Neutrophil (primary cell): ENCODE results near the gene GTPBP2.

Source experiments
- H3K27ac ChIP-seq: fragments of 200-600 bp; sonication (generic); 2 replicates; pipeline ENCODE4 v1.5.1; 2016; ENCODE audit warnings: mild to moderate bottlenecking, moderate library complexity
- H3K27me3 ChIP-seq: fragments of 200-600 bp; sonication (generic); 2 replicates; pipeline ENCODE4 v1.6.0; 2016; ENCODE audit warnings: mild to moderate bottlenecking
- H3K36me3 ChIP-seq: fragments of 200-600 bp; sonication (generic); 2 replicates; pipeline ENCODE4 v1.5.1; 2017
- H3K4me1 ChIP-seq, 2 experiments: fragments of 200-600 bp in 1 of 2; sonication (generic) in 1 of 2; 1 replicate in 1 of 2; 2 replicates in 1 of 2; pipeline versions ENCODE4 v1.5.1 to v1.6.1; 2013 to 2016; ENCODE audit warnings: low read depth in 1 of 2, low read length in 1 of 2, mild to moderate bottlenecking in 1 of 2, moderate library complexity in 1 of 2; ENCODE audit not compliant: control insufficient read depth in 1 of 2, insufficient read depth in 1 of 2
- H3K4me3 ChIP-seq, 2 experiments: fragments of 200-600 bp in 1 of 2; sonication (generic) in 1 of 2; 1 replicate in 1 of 2; 2 replicates in 1 of 2; pipeline ENCODE4 v1.5.1; 2013 to 2016; ENCODE audit warnings: low read depth in 1 of 2, low read length in 1 of 2, mild to moderate bottlenecking in 1 of 2, moderate library complexity in 1 of 2
- H3K9me3 ChIP-seq: fragments of 200-600 bp; sonication (generic); 2 replicates; pipeline ENCODE4 v1.5.1; 2016
- CTCF ChIP-seq: fragments of 200-600 bp; sonication (generic); IDR thresholded peaks from 2 replicates; pipeline ENCODE4 v1.5.1; 2016; ENCODE audit warnings: antibody characterized with exemption

Gene GTPBP2

GRCh38 chr6:43674291-43674690 lies 45.2 kb upstream of the GTPBP2 start:
- Histone ChIP-seq H3K4me3 (no peak overlapping the region), H3K27ac (no peak overlapping the region), H3K9me3 (no peaks in the 10 kb centered on the region), H3K36me3 (peaks cover 99% of the 10 kb centered on the region), H3K27me3 (no peaks in the 10 kb centered on the region), H3K4me1 (peaks cover 14 to 17% of the 10 kb centered on the region in 2 experiments)
- TF ChIP-seq CTCF: no peak

GRCh38 chr6:43673444-43674084 lies 44.5 kb upstream of the GTPBP2 start:
- Histone ChIP-seq H3K9me3 (no peaks in the 10 kb centered on the region), H3K27ac (no peak overlapping the region), H3K27me3 (peaks cover under 1% of the 10 kb centered on the region), H3K4me1 (peaks cover 14 to 17% of the 10 kb centered on the region in 2 experiments), H3K4me3 (no peak overlapping the region), H3K36me3 (peaks cover 98% of the 10 kb centered on the region)
- TF ChIP-seq CTCF: no peak

- Histone ChIP-seq H3K36me3 (peaks cover 83% of the 10 kb centered on the region), H3K4me3 (no peak overlapping the region), H3K4me1 (peaks cover 19 to 20% of the 10 kb centered on the region in 2 experiments), H3K9me3 (no peaks in the 10 kb centered on the region), H3K27ac (no peak overlapping the region), H3K27me3 (peaks cover 14% of the 10 kb centered on the region)
- no peak for TF ChIP-seq CTCF
Measured at GRCh38 chr6:43671801-43672690, 43.0 kb upstream of the GTPBP2 start.

GRCh38 chr6:43671011-43671800 lies 42.1 kb upstream of the GTPBP2 start:
- H3K36me3 ChIP-seq: peaks cover 74% of the 10 kb centered on the region
- peaks cover 16% of the 10 kb centered on the region for H3K27me3 ChIP-seq
- H3K4me3 ChIP-seq: no peak overlapping the region
- no peak overlapping the region for H3K27ac ChIP-seq
- no peaks in the 10 kb centered on the region for H3K9me3 ChIP-seq
- peaks cover 20% of the 10 kb centered on the region in 2 experiments for H3K4me1 ChIP-seq
- TF ChIP-seq CTCF: no peak

- H3K27me3 ChIP-seq: peaks cover 20% of the 10 kb centered on the region
- no peak for TF ChIP-seq CTCF
- no peak overlapping the region for H3K27ac ChIP-seq
- H3K9me3 ChIP-seq: no peaks in the 10 kb centered on the region
- H3K4me1 ChIP-seq: peaks cover 20% of the 10 kb centered on the region in 2 experiments
- H3K4me3 ChIP-seq: no peak overlapping the region
- peaks cover 68% of the 10 kb centered on the region for H3K36me3 ChIP-seq
Measured at GRCh38 chr6:43670623-43670986, 41.5 kb upstream of the GTPBP2 start.
